NCI-H82 treated with DMSO at 0.1 percent for 48 hours (cell line): Measurements from ENCODE around the gene SERPINE1.
A peak's percentile ranks its signal among the peaks of the same experiment; 100 is the strongest.
"Not testable (repeated sequence)": the region's sequence is repeated elsewhere in the genome, so short reads cannot be mapped to it uniquely, and the experiment has no call there.

ENCODE experiments used
- DNase-seq: peaks from one replicate; lab custom pipeline; 2025; ENCODE audit not compliant: unreplicated experiment; lab: John Stamatoyannopoulos, UW

Gene SERPINE1

GRCh38 chr7:101126651-101127459 lies at the start of gene SERPINE1:
TSS of gene SERPINE1 (plus strand) at chr7:101127104. CDS start at chr7:101128394, 1,290 bp downstream.
- no peak for DNase-seq

GRCh38 chr7:101077303-101078086 lies 49.4 kb upstream of the SERPINE1 start:
- DNase-seq = peak; percentile 36

- DNase-seq = no peak
Measured at GRCh38 chr7:101081432-101081831, 45.5 kb upstream of the SERPINE1 start.

GRCh38 chr7:101084865-101085161 lies 42.1 kb upstream of the SERPINE1 start:
- DNase-seq = no peak

- DNase-seq = no peak
Measured at GRCh38 chr7:101085162-101085964, 41.5 kb upstream of the SERPINE1 start, which contains the start of gene TRIM56. TSS of gene TRIM56 (plus strand) at chr7:101085481. CDS start at chr7:101087313, 1,832 bp downstream.

GRCh38 chr7:101087334-101088068 lies 39.4 kb upstream of the SERPINE1 start:
- DNase-seq = no peak

GRCh38 chr7:101088069-101088425 lies 38.9 kb upstream of the SERPINE1 start:
- DNase-seq = no peak

GRCh38 chr7:101088858-101089529 lies 37.9 kb upstream of the SERPINE1 start:
- DNase-seq = no peak

- no peak for DNase-seq
Measured at GRCh38 chr7:101089876-101090275, 37.0 kb upstream of the SERPINE1 start.

GRCh38 chr7:101092266-101092905 lies 34.5 kb upstream of the SERPINE1 start:
- DNase-seq = not testable (repeated sequence)

GRCh38 chr7:101093906-101094305 lies 33.0 kb upstream of the SERPINE1 start:
- DNase-seq = no peak

GRCh38 chr7:101094376-101094775 lies 32.5 kb upstream of the SERPINE1 start:
- DNase-seq = no peak

GRCh38 chr7:101094791-101095375 lies 32.0 kb upstream of the SERPINE1 start:
- no peak for DNase-seq

GRCh38 chr7:101096331-101096956 lies 30.5 kb upstream of the SERPINE1 start:
- DNase-seq = no peak

- no peak for DNase-seq
Measured at GRCh38 chr7:101096957-101097347, 30.0 kb upstream of the SERPINE1 start.

GRCh38 chr7:101097561-101097960 lies 29.3 kb upstream of the SERPINE1 start:
- no peak for DNase-seq

- DNase-seq = no peak
Measured at GRCh38 chr7:101099969-101100781, 26.7 kb upstream of the SERPINE1 start.
